DMS53 treated with DMSO at 0.1 percent for 48 hours (cell line): Measurements from ENCODE around the gene HNF1A.

ENCODE experiments used
- DNase-seq: peaks from one replicate; lab custom pipeline; 2025; ENCODE audit not compliant: unreplicated experiment; lab: John Stamatoyannopoulos, UW

The HNF1A gene

DNA sequence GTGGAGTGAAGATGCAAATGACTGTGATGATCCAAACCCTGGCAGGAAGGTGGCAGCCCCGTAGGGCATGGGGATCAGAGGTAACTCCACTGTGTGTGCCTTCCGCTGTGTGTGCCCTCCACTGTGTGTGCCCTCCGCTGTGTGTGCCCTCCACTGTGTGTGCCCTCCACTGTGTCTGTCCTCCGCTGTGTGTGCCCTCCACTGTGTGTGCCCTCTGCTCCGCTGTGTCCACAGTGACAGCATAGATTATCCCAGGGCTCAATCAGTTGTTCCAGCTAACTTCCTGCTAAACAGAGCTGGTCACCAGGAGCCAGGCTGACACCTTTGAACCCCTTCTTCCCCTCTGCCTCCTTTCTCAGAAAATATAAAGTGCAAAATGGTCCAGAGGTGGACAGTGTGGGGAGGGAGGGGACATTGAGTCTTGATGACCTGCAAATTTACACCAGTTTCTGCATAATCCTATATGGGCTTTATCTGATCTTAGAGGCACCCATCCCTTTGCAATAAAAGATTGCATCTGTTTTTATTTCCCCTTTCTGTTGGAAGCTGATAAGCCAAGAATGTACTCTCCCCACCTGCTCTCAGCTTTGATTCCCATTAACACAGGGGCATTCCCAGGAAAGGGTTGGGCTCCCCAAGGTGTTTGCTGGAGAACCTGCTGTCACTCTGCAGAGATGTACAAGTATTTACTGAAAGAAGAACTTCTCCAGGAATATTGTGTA, 21.6 kb upstream of the HNF1A start:
- no peak for DNase-seq

DNA sequence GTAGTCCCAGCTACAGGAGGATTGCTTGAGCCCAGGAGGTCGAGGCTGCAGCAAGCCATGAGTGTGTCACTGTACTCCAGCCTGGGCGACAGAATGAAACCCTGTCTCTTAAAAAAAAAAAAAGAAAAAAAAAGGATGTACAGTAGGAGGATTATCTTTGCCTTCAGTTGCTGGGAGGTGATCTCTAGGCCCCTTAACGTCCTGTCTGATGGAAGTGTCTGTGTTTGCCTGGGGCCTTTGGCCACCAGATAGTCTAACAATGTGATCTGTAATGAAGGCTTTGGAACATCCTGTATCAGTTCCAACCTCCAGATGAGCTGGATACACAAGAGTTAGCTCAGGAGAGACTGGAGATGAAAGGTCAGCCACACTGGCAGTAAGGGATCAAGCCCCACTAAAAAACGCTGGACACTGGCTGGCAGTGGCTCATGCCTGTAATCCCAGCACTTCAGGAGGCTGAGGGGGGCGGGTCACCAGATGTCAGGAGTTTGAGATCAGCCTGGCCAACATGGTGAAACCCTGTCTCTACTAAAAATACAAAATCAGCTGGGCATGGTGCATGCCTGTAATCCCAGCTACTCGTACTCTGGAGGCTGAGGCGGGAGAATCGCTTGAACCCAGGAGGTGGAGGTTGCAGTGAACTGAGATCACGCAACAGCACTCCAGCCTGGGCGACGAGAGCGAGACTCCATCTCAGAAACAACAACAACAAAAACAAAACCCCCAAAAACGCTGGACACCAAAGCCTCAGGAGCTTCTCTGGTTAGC, 19.0 kb upstream of the HNF1A start:
- DNase-seq, result no peak

DNA sequence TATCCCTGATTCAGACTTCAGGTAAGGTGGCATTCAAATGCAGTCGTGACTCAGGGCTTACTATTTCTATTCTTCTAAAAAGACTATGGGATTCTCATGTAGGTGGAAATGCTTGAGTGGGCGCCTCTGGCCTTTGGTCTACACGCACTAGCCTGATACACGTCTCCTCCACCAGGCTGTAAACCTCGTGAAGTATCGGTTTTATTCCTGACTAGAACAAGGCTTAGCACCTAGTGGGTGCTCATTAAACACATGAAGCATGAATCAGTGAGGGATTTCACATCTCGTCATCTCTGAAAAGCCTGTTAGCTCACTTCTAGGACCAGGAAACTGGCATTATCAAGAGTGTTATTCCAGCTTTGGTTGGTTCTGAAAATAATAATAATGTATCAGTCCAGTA, 17.7 kb upstream of the HNF1A start:
- DNase-seq, result no peak

DNA sequence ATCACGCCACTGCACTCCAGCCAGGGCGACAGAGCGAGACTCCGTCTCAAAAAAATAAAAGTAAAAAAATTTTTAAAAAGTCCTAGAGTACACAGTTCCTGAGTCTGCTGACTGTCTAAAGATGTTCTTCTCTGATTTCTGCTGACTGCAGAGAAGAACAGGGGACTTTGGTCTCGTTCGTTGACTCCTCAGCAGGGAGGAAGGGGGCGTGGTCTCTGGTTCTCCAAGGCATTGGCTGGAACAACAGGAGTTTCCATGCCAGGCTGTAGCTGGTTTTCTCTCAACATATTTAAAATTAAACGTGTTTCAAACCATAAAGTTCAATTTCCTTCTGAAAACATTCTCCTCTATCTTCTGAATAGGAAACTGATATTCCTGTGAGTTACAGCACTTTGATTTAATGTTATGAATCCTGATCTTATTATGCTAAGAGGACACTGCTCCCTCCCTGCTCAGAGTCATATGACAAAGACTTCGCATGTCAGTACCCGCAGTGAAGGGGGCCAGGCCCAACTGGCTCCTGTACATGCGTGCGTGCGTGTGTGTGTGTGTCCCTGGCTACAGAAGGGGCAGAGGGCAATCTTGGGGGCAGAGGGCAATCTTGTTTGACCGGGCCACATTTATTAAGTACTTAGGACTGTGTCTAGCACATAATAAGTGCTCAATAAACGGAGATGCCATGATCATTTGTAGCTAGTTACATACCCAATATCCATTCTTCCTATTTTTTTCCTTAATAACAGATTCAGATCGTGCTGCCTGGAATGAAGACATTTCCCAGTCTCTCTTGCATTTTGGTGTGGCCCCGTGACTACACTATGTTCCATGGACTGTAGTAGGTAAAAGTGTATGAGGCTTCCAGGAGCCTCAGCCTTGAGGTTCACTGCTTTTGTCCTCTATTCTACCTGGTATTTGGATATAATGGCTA, 16.5 kb upstream of the HNF1A start:
- DNase-seq, result no peak

DNA sequence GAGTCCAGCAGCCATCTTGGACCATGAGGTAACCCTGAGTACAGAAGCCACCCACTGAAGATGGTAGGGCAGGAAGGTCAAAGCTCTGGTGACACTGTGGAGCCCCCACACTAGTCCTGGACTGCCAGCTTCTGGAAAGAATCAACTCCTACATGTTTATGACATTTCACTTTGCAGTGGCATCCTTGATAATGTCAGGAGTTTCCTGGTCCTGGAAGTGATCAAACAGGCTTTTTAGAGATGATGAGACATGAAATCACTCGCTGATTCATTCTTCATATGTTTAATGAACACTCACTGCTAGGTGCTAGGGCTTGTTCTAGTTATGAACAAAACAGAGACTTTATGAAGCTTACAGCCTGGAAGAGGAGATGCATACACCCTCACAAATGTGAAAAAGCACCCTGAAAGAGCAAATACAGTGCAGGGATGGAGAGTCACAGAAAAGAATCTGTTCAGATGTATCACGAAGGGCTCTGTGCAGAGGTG, 15.8 kb upstream of the HNF1A start:
- no peak for DNase-seq

DNA sequence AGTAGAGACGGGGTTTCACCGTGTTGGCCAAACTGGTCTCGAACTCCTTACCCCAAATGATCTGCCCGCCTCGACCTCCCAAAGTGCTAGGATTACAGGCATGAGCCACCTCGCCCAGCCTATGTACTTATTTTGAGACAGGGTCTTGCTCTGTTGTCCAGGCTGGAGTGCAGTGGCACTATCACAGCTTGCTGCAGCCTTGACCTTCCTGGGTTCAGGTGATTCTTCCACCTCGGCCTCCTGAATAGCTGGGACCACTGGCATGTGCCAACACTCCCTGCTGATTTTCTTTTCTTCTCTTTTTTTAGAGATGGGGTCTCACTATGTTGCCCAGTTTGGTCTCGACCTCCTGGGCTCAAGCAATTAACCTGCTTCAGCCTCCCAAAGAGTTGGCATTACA, 14.0 kb upstream of the HNF1A start:
- DNase-seq, result no peak

DNA sequence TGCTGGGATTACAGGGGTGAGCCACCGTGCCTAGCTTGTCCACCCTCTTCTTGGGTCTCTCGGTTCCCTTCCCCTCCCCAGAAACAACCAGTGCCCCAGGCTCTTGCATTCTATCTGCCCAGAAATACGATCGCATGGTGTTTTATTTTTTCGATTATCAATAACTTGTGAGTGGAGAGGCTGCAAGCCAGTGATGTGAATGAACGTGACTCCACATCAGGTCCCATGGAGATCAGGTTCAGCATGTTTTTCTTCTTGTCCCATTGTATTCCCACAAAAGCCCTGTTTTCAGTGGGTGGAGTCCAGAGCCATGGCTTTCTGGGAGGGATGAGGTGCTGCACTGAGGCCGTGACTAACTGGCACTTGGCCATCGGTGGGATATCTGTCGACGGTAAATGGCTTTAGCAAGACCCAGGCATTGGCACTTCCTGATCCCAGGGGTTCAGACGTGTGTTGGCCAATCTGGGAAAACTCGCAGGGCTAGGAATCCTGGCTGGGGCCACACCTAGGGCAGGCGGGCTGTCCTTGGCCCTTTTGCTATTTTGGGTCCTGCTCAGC, 12.7 kb upstream of the HNF1A start:
- DNase-seq, result no peak

DNA sequence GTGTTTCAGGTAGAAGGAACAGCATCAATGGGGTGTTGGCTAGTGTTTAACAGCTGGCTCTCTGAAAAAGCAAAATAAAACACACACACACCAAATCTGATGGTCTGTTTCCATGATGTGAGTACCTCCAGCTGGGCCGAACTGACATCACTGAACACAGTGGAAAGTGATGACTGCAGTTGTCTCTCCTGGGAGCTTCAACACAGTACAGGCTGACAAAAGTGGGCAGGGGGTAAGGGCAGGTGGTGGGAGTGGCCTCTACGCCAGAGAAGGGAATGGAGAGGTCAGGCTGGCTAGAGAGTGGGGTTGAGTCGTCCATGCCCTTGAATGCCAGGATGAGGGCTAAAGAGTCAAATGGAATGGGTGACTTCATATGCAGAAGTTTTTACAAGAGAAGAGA, 8.0 kb upstream of the HNF1A start:
- DNase-seq, result no peak

DNA sequence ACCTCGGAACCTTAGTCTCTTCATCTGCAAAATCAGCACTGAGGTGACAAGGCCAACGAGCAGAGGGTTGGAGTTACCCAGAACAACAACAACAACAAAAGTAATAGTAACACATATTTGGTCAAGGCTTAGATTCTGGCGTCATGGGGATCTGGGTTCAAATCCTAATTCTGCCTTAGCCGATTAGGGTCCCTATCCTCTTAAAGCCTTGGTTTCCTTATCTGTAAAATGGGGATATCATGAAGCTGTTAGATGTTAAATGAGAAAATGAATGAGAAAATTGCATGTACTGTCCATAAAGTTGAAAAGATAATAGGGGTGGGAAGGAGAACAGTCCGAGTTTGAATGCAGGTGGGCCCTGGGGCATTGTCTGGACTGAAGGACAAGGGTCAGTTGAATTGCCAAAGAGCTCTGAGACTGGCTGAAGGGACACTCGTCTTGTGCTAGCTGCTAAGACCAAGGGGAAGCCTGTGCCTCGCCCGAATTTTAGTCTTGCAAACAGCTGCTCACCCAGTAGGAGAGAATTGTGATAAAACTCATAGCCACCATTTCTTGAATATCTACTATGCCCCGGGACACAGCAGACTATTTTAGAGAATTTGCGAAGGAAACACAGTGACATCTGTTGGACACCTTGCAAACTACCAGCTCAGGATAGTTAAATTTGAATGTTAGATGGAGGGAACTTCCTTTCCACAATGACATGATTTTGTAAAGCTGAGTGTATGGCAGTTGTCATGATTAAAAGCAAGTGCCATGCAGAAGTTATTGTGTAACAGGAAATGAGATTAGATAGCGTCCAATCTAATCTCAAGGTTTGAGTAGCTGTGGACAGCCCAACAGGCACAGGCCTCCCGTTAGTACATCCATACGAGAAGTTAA, 6.8 kb upstream of the HNF1A start:
- DNase-seq, result peak; percentile 69

DNA sequence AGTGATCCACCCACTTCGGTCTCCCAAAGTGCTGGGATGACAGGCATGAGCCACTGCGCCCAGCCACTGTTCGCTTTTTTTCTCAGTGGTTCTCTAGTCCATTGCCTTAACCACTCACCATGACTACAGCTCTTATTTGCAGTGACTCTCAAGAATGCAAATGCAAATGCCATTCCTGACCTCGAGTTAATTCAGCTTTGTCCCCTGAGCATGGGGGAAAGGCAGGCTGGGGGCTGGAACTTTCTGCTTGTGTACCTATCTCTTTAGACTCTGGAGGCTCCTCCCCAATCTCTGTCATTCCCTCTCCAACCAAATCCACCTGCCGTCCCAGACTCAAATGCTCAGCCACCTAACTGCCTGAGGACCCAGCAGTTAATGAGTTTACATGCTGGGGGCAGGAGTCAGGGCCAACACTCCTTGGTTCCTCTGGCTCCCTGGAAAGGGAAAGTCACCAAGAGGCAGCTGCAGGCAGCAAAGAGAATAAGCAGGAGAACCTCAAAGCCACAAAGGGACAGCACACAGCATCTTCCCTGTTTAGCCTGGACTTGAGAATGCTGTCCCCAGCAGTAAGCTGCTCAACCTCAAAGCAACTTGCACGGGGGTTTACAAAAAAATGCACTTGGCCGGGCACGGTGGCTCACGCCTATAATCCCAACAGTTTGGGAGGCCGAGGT, 5.3 kb upstream of the HNF1A start:
- no peak for DNase-seq

DNA sequence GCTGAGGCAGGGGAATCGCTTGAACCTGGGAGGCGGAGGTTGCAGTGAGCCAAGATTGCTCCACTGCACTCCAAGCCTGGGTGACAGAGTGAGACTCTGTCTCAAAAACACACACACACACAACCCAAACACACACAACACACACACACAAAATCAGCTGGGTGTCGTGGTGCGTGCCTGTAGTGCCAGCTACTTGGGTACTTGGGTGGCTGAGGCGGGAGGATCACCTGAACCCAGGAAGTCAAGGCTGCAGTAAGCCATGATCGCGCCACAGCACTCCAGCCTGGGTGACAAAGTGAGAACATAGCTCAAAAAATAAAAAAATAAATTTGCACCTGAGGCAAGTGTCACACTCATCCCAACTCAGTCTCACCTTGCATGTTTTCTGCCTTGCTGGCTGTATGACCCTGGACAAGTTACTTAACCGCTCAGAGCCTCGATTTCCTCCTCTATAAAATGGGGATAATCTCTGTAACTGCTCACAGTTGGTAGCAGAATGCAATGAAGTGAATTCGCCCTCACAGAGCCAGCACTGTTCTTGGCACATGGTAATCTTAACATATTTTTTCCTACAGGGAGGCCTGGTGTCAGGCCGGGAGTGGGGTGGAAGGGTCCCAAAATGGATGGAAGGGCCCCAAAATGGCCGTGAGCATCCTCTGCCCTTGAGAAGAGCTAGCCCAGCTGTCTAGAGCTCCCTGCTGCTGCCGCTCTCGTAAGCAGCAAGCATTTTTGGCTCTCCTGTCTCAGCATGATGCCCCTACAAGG, 630 bp upstream of the HNF1A start:
- DNase-seq, result no peak

DNA sequence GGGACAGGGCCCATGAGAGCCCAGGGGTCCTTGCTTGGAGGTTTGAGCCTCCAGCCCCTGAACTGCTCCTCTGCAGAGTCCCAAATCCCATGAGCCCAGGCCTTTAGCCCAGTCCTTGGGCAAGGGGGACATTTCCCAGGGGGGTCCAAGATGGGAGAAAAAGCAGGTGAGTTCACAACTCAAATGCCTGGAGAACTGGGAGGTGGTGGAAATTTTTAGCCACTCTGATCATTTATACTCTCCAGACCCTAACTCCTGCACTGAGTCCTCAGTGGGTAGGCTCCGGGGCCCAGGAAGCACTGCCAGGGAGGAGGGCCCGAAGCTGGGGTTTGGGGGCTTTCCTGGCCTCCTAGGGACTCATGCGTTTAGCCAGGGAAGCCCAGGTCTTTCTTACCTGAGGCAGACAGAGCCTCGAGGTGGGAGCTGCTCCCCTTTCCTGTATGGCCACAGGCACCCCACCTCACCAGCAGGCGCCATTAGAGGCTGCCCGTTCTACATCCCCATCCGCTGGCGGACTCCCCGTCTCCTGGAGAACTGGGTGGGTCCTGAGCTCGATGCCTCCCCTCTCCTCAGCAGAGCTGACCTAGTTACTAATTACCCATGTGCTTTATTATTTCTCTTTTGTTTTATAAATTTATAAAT, 998 bp downstream of the HNF1A start:
- no peak for DNase-seq

DNA sequence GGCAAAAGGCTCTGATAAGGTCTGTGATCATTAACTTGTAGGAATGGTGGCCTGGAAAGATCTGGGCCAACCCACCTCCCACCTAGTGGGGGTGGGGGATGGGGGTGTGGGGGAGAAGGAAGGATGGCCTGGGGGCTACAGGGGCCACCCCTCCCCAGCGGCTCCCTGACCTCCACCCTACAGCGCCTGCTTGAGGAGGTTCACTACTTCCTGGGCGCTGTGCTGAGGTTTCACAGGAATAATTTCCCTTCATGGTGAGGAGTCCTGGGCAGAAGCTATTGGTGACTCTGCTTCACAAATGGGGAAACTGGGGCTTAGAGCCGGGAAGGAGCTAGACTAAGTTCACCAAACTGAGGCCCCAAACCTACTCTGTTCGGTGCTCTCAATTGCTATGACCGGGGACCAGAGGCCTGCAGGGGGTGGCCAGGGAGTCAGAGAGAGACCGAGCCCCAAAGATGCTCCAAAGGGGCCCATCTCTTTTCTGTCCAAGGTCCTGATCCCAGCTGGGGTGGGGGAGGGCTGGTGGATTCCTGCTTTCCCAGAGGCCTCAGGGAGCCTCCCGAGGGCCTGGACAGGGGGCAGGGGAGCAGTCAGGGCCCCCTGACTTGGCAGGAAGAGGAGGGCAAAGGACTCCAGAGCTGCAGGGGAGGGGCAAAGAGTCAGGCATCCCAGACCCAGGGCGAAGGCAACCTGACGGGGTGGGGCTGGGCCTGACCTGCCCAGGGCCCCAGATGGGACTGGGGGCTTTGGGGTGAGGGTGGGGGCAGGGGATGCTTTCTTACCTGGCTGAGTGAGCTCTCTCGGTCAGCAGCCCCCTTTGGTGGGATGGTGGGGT, 1.7 kb downstream of the HNF1A start:
- DNase-seq, result peak; percentile 29

DNA sequence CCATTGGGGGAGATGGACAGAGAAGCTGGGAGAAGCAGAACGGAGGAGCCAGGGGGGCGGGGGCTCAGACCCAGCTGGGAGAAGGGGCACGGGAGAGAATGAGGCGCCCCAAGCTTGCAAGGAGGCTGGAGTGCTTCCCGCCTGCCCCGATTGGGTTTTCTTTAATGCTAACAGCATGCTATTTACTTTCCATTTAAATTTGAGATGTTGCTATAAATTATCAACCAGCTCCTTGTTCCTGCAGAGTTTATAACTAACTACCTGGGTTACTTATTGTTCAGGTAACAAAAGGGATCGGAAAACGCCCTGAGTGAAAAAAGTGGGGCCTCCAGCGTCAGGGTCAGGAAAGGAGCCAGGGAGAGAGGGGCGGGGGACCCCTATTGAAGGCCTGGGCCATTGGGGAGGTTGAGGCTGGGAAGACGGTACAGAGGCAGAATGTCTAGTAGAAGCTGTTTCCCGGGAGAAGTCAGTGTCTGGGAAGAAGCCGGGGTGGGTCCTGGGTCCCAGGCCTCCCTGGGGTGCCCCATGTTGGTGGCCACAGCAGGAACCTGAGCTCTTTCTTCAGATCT, 2.5 kb downstream of the HNF1A start:
- no peak for DNase-seq

DNA sequence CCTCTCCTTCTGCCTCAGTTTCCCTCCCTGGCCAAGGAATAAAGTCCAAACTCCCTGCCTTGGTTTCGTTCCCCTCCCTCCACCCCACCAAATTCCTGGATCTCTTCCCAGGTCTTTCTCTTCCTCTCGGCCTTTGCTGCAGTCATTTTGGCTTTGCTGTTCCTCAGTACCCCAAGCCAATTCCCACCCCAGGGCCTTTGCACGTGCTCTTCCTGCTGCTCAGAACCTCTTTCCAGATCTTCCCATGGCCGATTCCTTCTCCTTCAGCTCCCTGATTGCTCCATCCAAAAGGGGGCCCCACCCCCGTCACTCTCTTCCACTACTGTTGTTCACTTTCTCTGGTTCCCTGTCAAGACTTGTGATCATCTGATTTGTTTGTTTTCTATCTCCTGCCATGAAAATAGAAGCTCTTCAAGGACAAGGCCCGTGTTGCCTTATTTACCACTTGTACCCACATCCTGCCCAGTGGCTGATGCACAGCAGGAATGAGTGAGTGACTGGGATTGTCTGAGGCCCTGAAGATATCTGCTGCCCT, 3.1 kb downstream of the HNF1A start:
- DNase-seq, result no peak

DNA sequence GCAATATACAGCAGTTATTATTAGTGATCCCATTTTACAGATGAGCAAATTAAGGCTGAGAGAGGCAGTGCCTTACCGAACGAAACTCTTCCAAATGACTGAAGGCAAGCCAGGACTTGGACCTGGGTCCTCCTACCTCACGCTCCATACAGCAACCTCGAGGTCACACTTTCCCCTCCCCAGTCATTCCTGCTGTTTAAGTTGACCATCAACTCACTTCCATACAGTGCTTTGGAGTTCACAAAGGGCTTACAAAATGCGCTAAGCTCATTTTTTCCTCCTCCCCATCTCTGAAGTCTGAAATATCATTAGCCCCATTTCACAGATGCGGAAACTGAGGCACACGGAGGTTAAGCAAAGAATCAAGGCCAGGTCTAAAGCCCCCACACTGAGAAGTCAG, 4.3 kb downstream of the HNF1A start:
- DNase-seq, result no peak

DNA sequence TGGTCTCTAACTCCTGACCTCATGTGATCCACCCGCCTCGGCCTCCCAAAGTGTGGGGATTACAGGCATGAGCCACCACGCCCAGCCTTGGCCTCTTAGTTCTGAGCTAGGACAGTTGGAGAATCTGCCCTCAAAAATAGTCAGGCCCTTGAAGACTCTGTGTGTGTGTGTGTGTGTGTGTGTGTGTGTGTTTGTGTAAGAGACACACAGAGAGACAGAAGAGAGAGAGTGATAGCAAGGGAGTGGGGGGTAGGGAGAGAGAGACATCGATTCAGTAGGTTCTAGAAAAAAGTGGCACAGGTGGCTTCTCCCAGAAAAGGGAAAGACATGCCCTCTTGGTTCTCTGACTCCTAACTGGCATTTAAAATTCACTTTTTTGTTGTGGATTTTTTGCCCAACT, 5.4 kb downstream of the HNF1A start:
- no peak for DNase-seq
